IgD-negative memory B cell (primary cell): ENCODE measurements around the gene UGCG. TPM values are rescaled to one million over a fixed set of nuclear protein-coding genes. Genes with fewer than 3 reads are reported as not detected.
A peak's percentile ranks its signal among the peaks of the same experiment; 100 is the strongest.

Experiments
- H3K27ac Mint-ChIP-seq, 3 donors: one replicate each; pipeline ENCODE4 v1.8.0; 2020 to 2022; ENCODE audit warnings: mild to moderate bottlenecking in 3 of 3, mixed read lengths in 3 of 3, moderate library complexity in 1 of 3
- H3K27me3 Mint-ChIP-seq: one replicate; pipeline ENCODE4 v1.8.0; 2021; ENCODE audit warnings: mixed read lengths
- H3K36me3 Mint-ChIP-seq: one replicate; pipeline ENCODE4 v1.8.0; 2020; ENCODE audit warnings: mild to moderate bottlenecking, mixed read lengths
- H3K4me1 Mint-ChIP-seq, 3 donors: one replicate each; pipeline ENCODE4 v1.8.0; 2020 to 2022; ENCODE audit warnings: mixed read lengths in 3 of 3, mild to moderate bottlenecking in 1 of 3
- H3K4me3 Mint-ChIP-seq, 4 donors: one replicate each; pipeline ENCODE4 v1.8.0; 2020 to 2022; ENCODE audit warnings: mild to moderate bottlenecking in 4 of 4, mixed read lengths in 4 of 4, moderate library complexity in 3 of 4
- H3K9me3 Mint-ChIP-seq, 3 donors: one replicate each; pipeline ENCODE4 v1.8.0; 2020 to 2021; ENCODE audit warnings: mixed read lengths in 3 of 3, mild to moderate bottlenecking in 1 of 3
- polyA plus RNA-seq: library from polyadenylated mRNA; unstranded; fragments of 300-500 nt; fragmentation: Illumina TruSeq; gene quantifications from one replicate; pipeline ENCODE4 v1.2.3, GENCODE V29; 2021

UGCG gene
- 23.7 TPM for polyA plus RNA-seq

DNA sequence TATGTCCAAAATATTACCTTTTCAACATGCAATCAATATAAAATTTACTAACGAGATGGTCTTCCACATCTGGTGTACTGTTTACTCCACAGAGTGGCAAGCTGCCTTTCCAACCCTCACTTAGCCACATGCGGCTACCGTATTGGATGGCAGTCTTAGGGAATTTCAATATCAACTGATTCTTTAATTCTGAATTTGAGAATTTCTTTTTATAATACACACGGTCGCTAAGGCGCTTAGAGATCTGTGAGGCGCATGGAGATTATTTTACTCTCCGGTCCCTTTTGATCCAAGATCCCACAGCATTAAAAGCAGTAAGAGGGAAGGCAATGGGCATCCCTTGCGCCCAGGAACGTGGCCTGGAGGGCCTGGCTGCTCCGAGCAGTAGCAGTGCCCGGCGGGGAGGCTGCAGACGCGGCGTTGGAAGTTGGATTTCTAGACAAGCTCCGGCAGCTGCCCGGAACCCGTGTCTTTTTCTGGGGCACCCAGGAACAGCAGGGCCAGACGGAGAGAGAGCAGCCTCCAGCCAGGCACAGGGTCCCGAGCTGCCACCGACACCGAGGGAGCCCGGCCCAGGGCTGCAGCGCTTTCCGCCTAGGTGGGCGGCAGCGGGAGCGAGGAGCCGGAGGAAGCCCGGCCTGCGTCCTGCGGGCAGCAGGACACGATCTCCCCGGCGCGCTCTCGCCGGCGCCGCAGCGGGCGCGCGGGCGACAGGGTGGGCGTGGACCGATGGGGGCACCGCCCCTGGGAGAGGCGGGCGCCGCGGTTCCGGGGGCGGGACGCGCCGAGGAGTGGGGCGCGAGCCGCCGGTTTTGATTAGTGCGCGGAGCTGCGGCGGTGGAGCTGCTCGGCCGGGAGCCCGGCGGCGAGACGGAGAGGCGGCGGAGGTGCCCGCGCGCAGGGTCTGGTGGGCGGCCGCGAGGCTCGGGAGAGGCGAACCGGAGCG is at the start of gene UGCG:
UGCG (plus strand) TSS at position 819 of the 946 bp plus-strand sequence. CDS start 402 bp downstream, outside the sequence.
- Mint-ChIP-seq H3K4me1 (peaks cover 11 to 20% (median 19%) of the 10 kb centered on the region in 3 donors), H3K27ac (peak within 1 kb of the TSS; percentile 80 to 96 (median 94)), H3K36me3 (no peaks in the 10 kb centered on the region), H3K9me3 (no peaks in the 10 kb centered on the region), H3K4me3 (peak within 1 kb of the TSS in 3 of 4 donors; percentile 94 to 98 (median 96)), H3K27me3 (no peaks in the 10 kb centered on the region)

DNA sequence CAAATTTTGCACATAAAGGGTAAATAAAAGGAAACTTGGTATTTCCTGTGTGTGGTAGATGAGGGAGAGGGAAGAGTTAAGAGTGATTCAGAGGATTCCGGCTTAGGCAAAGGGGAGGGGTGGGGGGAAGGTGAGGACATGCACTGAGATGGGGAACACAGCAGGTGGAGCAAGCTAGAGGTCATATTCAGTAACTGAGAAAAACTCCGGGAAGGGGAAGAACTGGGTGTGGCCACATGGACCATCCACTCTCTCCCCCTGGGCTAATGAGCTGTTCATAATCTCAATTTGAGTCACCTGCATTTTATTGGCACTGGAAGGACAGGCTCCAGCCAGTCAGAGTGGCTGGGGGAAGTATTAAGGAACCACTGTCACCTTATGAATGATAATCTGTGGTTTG is 45.1 kb upstream of the UGCG start:
- Mint-ChIP-seq H3K36me3 (no peaks in the 10 kb centered on the region), H3K9me3 (no peaks in the 10 kb centered on the region), H3K4me3 (peak overlapping the region in 1 of 4 donors; percentile 41), H3K27ac (no peak overlapping the region), H3K27me3 (no peaks in the 10 kb centered on the region), H3K4me1 (peaks cover 0 to 3% (median 0%) of the 10 kb centered on the region in 3 donors)

DNA sequence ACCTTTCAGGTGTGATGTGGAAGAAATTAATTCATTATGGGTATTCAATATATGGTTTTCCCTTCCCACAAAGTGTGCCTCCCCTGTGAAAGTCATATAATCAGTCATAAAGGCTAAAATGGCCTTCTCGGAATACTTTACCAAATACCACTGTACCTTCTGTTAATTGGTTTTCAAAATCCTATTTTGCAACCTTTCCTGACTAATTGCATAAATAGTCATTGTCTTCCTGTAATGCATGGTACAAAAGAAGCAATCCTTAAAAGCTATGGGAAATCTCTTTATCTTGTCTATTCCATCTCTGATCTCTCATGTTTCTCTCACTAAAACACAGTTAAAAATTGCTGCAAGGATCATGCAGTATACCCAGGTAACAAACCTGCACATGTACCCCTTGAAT is 44.3 kb upstream of the UGCG start:
- Mint-ChIP-seq H3K4me3 (no peak overlapping the region), H3K27ac (no peak overlapping the region), H3K4me1 (peaks cover 0 to 3% (median 0%) of the 10 kb centered on the region in 3 donors), H3K9me3 (no peaks in the 10 kb centered on the region), H3K36me3 (no peaks in the 10 kb centered on the region), H3K27me3 (no peaks in the 10 kb centered on the region)

DNA sequence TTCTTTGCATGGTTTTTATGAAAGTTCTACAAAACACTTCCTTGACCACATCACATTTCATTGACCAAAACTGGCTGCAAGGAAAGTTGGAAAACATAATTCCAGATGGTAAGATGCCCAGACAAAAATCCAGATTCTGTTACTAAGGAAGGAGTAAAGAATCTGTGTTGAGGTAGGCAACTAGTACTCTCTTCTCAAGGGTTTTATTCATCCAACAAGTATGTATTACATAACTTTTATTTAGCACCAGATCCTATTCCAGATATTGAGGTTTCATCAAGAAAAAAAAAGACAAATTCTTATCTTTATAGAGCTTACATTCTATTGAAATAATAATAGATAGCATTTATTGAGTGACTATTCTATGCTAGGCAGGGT is 43.2 kb upstream of the UGCG start:
- no peak overlapping the region for H3K4me3 Mint-ChIP-seq
- H3K9me3 Mint-ChIP-seq = no peaks in the 10 kb centered on the region
- peaks cover 3% of the 10 kb centered on the region for H3K36me3 Mint-ChIP-seq
- H3K27ac Mint-ChIP-seq = no peak overlapping the region
- no peaks in the 10 kb centered on the region for H3K27me3 Mint-ChIP-seq
- peaks cover 0 to 5% (median 0%) of the 10 kb centered on the region in 3 donors for H3K4me1 Mint-ChIP-seq

DNA sequence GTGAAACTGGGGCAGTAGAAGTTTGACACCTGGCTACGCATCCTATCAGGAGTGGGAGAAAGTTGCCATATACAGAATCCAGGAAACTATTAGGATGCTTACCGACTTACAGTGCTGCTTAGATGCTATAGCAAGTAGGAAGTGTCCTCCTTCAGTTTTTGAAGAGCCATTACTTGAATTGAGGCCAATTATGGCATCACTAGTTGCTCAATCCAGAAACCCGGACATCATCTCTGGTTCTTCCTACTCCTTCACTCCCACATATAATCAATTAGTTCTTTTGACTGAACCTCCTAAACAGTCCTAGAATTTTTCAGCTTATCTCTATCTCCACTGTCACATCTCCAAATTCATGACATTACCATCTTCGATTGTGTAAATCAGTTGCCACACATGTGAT is 41.8 kb upstream of the UGCG start:
- H3K27ac Mint-ChIP-seq = no peak overlapping the region
- no peaks in the 10 kb centered on the region for H3K9me3 Mint-ChIP-seq
- peaks cover 3% of the 10 kb centered on the region for H3K36me3 Mint-ChIP-seq
- peaks cover 0 to 6% (median 0%) of the 10 kb centered on the region in 3 donors for H3K4me1 Mint-ChIP-seq
- H3K4me3 Mint-ChIP-seq = no peak overlapping the region
- no peaks in the 10 kb centered on the region for H3K27me3 Mint-ChIP-seq

DNA sequence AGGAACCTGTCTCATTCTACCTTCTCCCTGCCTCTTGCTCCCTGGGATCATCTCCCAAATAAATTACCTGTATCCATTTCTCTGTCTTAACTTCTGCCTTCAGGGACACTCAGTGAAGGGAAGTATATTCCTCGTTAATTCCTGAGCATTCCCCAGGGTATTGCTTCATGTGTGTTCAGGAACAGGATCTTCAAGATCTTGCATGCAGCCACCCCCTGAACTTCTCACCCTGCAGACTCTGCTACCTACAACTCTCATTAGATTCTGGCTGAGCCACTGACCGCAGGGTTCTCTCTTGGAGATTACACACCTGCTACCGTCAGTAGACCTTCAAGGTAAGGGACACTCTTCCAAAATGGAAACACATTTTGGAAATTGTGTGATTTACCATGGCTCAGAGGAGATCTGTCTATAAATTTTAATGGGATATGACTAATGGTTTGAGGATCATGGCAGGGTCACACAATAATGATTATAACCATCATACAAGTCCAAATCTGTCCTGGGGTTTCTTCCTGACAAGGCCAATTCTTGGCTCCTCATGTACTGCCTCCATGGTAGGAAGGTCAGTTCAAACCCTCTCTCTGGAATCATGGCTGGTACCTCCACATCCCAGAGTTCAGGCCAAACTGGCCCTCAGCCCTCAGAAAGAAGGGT is 38.9 kb upstream of the UGCG start:
- no peaks in the 10 kb centered on the region for H3K27me3 Mint-ChIP-seq
- H3K4me3 Mint-ChIP-seq = no peak overlapping the region
- H3K9me3 Mint-ChIP-seq = no peaks in the 10 kb centered on the region
- peaks cover 7% of the 10 kb centered on the region for H3K36me3 Mint-ChIP-seq
- H3K4me1 Mint-ChIP-seq = peaks cover 0 to 3% (median 0%) of the 10 kb centered on the region in 3 donors
- H3K27ac Mint-ChIP-seq = peak overlapping the region in 1 of 3 donors; percentile 5

DNA sequence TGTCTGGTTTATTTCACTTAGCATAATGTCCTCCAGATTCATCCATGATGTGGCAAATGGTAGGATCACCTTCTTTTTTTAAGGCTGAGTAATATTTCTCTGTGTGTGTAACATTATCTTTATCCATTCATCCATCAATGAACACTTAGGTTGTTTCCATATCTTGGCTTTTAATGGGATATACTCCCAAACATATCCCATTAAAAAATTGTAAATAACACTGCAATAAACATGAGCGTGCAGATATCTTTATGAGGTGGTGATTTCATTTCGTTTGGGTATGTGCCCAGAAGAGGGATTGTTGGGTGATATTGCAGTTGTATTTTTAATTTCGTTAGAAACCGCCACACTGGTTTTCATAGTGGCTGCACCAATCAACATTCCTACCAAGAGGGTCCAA is 36.2 kb upstream of the UGCG start:
- no peak overlapping the region for H3K27ac Mint-ChIP-seq
- H3K27me3 Mint-ChIP-seq = no peaks in the 10 kb centered on the region
- no peak overlapping the region for H3K4me3 Mint-ChIP-seq
- H3K36me3 Mint-ChIP-seq = peaks cover 7% of the 10 kb centered on the region
- H3K4me1 Mint-ChIP-seq = peaks cover 0 to 3% (median 0%) of the 10 kb centered on the region in 3 donors
- peaks cover 0 to 5% (median 3%) of the 10 kb centered on the region in 3 donors for H3K9me3 Mint-ChIP-seq

DNA sequence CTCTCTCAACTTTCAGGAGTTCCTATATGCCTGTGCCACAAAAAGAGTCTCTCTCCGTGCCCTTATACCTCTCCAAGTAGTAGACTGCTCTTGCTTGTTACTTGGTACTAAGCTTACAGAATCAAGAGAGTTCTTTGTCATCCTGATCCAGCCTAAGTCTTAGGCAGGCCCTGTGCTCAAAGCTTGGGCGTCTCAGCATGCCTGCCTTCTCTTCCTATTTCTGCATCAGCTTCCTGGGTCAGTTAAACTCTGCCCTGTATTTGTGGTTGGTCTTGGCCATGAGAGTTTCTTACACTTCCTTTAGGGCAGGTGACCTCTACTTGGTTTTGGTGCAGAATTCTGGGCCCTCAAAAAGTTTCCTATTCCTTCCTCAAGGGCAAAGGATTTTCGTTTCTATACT is 33.0 kb upstream of the UGCG start:
- Mint-ChIP-seq H3K9me3 (peaks cover 1 to 5% (median 3%) of the 10 kb centered on the region in 3 donors), H3K36me3 (peaks cover 5% of the 10 kb centered on the region), H3K27me3 (no peaks in the 10 kb centered on the region), H3K27ac (no peak overlapping the region), H3K4me1 (peaks cover 0 to 3% (median 3%) of the 10 kb centered on the region in 3 donors), H3K4me3 (no peak overlapping the region)

DNA sequence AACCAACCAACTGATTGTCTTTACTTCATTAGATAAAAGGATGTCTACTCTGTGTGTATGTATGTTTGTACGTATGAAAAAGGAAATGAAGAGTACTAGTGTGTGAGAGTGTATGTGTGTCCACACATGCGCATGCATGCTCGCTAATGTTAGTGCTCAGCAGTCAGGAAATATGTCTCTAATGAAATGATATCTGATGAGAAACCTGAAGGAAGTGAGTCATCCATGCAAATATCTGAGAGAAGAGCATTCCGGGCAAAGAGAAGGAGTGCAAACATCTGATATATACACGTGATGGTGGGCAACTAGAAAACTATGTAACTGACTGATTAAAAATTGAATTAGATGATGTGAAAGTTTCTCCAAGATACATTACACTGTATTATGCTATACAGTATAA is 29.6 kb upstream of the UGCG start:
- H3K27me3 Mint-ChIP-seq = no peaks in the 10 kb centered on the region
- H3K9me3 Mint-ChIP-seq = peaks cover 1 to 5% (median 3%) of the 10 kb centered on the region in 3 donors
- no peak overlapping the region for H3K27ac Mint-ChIP-seq
- H3K36me3 Mint-ChIP-seq = peaks cover 3% of the 10 kb centered on the region
- peaks cover 0 to 3% (median 3%) of the 10 kb centered on the region in 3 donors for H3K4me1 Mint-ChIP-seq
- H3K4me3 Mint-ChIP-seq = no peak overlapping the region

DNA sequence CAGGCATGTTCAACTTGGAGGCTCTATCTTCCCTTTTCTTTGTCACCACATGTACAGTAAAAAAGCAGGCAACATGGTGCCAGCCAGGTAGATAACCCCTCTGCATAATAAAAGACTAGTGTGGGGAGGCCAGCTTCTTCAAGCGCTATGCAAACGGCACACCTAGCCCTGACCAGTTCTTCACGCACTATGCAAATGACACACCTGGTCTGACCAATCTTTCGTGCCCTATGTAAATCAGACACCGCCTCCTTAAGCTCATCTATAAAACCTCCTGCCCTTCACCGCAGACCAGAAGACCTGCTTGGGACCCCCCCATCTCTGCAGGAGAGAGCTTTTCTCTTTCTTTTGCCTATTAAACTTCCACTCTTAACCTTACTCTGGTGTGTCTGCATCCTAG is 28.1 kb upstream of the UGCG start:
- no peak overlapping the region for H3K27ac Mint-ChIP-seq
- H3K27me3 Mint-ChIP-seq = no peaks in the 10 kb centered on the region
- H3K36me3 Mint-ChIP-seq = peaks cover 3% of the 10 kb centered on the region
- H3K4me3 Mint-ChIP-seq = no peak overlapping the region
- H3K4me1 Mint-ChIP-seq = peaks cover 0 to 3% (median 3%) of the 10 kb centered on the region in 3 donors
- H3K9me3 Mint-ChIP-seq = peaks cover 0 to 1% (median 0%) of the 10 kb centered on the region in 3 donors

DNA sequence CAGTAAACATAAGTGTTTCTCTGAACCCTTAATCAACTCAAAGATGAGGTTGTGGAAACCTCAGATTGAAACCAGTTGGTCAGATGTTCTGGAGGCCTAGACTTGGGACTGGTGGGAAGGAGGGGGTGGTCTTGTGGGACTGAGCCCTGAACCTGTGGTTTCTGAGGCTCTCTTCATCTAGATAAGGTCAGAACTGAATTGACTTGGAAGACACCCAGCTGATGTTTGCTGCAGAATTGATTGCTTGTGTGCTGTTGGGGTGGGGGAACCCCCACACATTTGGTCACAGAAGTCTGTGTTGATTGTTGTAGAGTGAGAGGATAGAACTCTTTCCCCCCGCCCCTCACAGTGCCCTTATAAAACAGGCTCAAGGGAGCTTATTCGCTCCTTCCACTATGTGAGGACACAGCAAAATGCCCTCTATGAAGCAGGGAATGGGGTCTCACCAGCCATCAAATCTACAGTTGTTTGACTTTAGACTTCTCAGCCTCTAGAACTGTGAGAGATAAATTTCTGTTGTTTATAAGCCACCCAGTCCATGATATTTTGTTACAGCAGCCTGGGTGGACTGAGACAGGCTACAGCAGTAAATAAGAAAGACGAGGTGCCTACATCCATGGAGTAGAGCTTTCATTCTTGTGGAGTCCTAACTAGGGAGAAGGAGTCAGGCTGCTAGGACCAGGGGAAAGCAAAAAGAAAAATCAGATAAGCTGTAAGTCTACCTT is 25.7 kb upstream of the UGCG start:
- Mint-ChIP-seq H3K4me3 (no peak overlapping the region), H3K36me3 (peaks cover 3% of the 10 kb centered on the region), H3K9me3 (peaks cover 0 to 1% (median 0%) of the 10 kb centered on the region in 3 donors), H3K27ac (no peak overlapping the region), H3K27me3 (no peaks in the 10 kb centered on the region), H3K4me1 (peaks cover 0 to 3% (median 3%) of the 10 kb centered on the region in 3 donors)

DNA sequence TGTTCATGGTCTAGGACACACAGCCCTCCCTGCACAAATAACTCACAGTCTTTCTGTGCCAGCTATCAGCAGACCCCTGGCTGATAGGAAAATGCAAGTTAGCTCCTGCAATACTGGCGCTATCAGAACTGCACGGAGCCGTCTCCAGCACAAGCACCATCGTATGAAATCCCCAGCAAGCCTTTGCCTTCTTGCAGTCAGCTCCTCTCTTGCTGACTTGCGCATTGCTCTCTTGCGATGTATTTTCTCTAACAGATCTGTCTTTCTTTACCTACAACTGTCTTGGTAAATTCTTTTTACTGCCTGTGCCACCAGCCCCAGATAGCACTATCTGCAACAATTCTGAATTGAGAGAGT is 25.1 kb upstream of the UGCG start:
- Mint-ChIP-seq H3K4me1 (peaks cover 0 to 4% (median 3%) of the 10 kb centered on the region in 3 donors), H3K9me3 (peaks cover 0 to 1% (median 0%) of the 10 kb centered on the region in 3 donors), H3K4me3 (no peak overlapping the region), H3K27me3 (no peaks in the 10 kb centered on the region), H3K27ac (no peak overlapping the region), H3K36me3 (peaks cover 3% of the 10 kb centered on the region)

DNA sequence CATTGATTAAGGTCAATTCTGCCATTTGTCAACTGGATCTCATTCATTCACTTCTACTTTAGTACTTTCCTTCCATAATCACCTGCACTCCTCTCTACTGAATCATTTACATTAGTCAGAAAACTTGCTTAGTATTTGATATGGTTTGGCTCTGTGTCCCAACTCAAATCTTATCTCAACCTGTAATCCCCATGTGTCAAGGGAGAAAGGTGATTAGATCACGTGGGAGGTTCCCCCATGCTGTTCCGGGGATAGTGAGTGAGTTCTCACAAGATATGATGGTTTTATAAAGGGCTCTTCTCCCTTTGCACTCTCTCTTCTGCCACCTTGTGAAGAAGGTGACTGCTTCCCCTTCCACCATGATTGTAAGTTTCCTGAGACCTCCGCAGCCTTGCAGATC is 23.7 kb upstream of the UGCG start:
- no peaks in the 10 kb centered on the region for H3K9me3 Mint-ChIP-seq
- H3K27ac Mint-ChIP-seq = no peak overlapping the region
- no peaks in the 10 kb centered on the region for H3K27me3 Mint-ChIP-seq

DNA sequence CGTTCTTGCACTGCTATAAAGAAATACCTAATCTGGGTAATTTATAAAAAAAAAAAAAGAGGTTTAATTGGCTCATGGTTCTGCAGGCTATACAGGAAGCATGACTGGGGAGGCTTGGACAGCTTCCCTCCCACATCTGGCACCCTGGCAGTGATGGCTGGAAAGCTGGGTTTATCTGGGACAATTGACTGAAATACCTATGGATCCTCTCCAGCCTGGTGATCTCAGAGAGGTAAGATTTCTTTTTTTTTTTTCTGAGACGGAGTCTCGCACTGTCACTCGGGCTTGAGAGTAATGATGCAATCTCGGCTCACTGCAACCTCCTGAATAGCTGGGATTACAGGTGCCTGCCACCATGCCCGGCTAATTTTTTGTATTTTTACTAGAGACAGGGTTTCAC is 22.7 kb upstream of the UGCG start:
- H3K27ac Mint-ChIP-seq = no peak overlapping the region
- peaks cover 0 to 2% (median 0%) of the 10 kb centered on the region in 3 donors for H3K4me1 Mint-ChIP-seq
- H3K27me3 Mint-ChIP-seq = no peaks in the 10 kb centered on the region
- no peaks in the 10 kb centered on the region for H3K9me3 Mint-ChIP-seq
- H3K4me3 Mint-ChIP-seq = no peak overlapping the region
- H3K36me3 Mint-ChIP-seq = peaks cover 2% of the 10 kb centered on the region

More for the DNA sequence above, 23.7 kb upstream of the UGCG start:
- no peak overlapping the region for H3K4me3 Mint-ChIP-seq
- peaks cover 0 to 2% (median 0%) of the 10 kb centered on the region in 3 donors for H3K4me1 Mint-ChIP-seq
- peaks cover 3% of the 10 kb centered on the region for H3K36me3 Mint-ChIP-seq

DNA sequence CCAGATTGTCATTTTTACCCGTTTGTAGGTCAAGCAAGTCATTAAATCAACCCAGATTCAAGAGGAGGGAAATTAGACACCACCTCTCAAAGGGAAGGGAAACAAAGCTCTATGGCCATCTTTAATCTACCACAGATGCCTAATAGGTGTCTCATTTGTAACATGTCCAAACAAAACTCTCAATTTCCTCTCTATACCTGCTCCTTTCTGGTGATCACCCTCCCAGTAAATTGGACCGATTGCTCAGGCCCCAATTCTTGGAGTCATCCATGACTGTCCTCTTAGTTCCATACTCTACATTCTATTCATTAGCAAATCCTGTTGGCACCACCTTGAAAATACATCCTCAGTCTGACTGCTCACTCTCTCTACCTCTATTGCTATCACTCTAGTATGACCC is 22.1 kb upstream of the UGCG start:
- peaks cover 0 to 2% (median 0%) of the 10 kb centered on the region in 3 donors for H3K4me1 Mint-ChIP-seq

More for the DNA sequence above, 22.1 kb upstream of the UGCG start:
- Mint-ChIP-seq H3K4me3 (no peak overlapping the region), H3K9me3 (no peaks in the 10 kb centered on the region), H3K27me3 (no peaks in the 10 kb centered on the region), H3K27ac (peak overlapping the region in 1 of 3 donors; percentile 6), H3K36me3 (peaks cover 2% of the 10 kb centered on the region)
